Astrocyte (in vitro differentiated cells and primary cell): ENCODE data around the gene RSRP1. TPM values are rescaled to one million over a fixed set of nuclear protein-coding genes. Genes with fewer than 3 reads are reported as not detected.
A peak's percentile ranks its signal among the peaks of the same experiment; 100 is the strongest.

Source experiments
- DNase-seq: peaks from one replicate; pipeline ENCODE4 v3.0.0-alpha.2; 2010; ENCODE audit warnings: low read depth
- FAIRE-seq: peaks from 2 replicates; lab custom pipeline; 2011; peaks lifted over from hg19 to GRCh38; lab: Jason Lieb, UNC
- H2AFZ ChIP-seq: 2 replicates; pipeline ENCODE4 v1.6.0; 2012; ENCODE audit warnings: low read depth, low read length, inconsistent platforms
- H3K27ac ChIP-seq: 2 replicates; pipeline ENCODE4 v1.5.1; 2011; ENCODE audit warnings: low read depth, low read length, inconsistent platforms
- H3K27me3 ChIP-seq: 2 replicates; pipeline ENCODE4 v1.6.0; 2011; ENCODE audit warnings: low read length, inconsistent platforms; ENCODE audit not compliant: insufficient read depth
- H3K36me3 ChIP-seq: 2 replicates; pipeline ENCODE4 v1.5.1; 2011; ENCODE audit warnings: low read length, inconsistent platforms; ENCODE audit not compliant: insufficient read depth
- H3K4me1 ChIP-seq: 2 replicates; pipeline ENCODE4 v1.5.1; 2011; ENCODE audit warnings: low read length, inconsistent platforms; ENCODE audit not compliant: insufficient read depth
- H3K4me2 ChIP-seq: 2 replicates; pipeline ENCODE4 v1.6.0; 2012; ENCODE audit warnings: low read length, inconsistent platforms
- H3K4me3 ChIP-seq: 2 replicates; pipeline ENCODE4 v1.5.1; 2011; ENCODE audit warnings: low read depth, mild to moderate bottlenecking, low read length, inconsistent platforms; ENCODE audit not compliant: insufficient read depth
- H3K79me2 ChIP-seq: 2 replicates; pipeline ENCODE4 v1.6.0; 2012; ENCODE audit warnings: mild to moderate bottlenecking, low read length, inconsistent platforms; ENCODE audit not compliant: insufficient read depth
- H3K9ac ChIP-seq: 2 replicates; pipeline ENCODE4 v1.6.0; 2012; ENCODE audit warnings: mild to moderate bottlenecking, low read length, inconsistent platforms
- H3K9me3 ChIP-seq: 2 replicates; pipeline ENCODE4 v1.5.1; 2012; ENCODE audit warnings: low read depth, mild to moderate bottlenecking, low read length, inconsistent platforms; ENCODE audit not compliant: insufficient read depth
- H4K20me1 ChIP-seq: 2 replicates; pipeline ENCODE4 v1.6.0; 2012; ENCODE audit warnings: low read length, inconsistent platforms; ENCODE audit not compliant: insufficient read depth
- H3K27ac Mint-ChIP-seq: one replicate; pipeline ENCODE4 v1.8.0; 2021; ENCODE audit warnings: mild to moderate bottlenecking, mixed read lengths; ENCODE audit not compliant: unreplicated experiment
- H3K27me3 Mint-ChIP-seq: one replicate; pipeline ENCODE4 v1.8.0; 2021; ENCODE audit warnings: low read depth, mixed read lengths; ENCODE audit not compliant: unreplicated experiment
- H3K36me3 Mint-ChIP-seq: one replicate; pipeline ENCODE4 v1.8.0; 2021; ENCODE audit warnings: low read depth, mixed read lengths; ENCODE audit not compliant: unreplicated experiment
- H3K4me1 Mint-ChIP-seq: one replicate; pipeline ENCODE4 v1.8.0; 2021; ENCODE audit warnings: low read depth, mixed read lengths; ENCODE audit not compliant: unreplicated experiment
- H3K4me3 Mint-ChIP-seq: one replicate; pipeline ENCODE4 v1.8.0; 2021; ENCODE audit warnings: mild to moderate bottlenecking, moderate library complexity, mixed read lengths; ENCODE audit not compliant: unreplicated experiment
- H3K9me3 Mint-ChIP-seq: one replicate; pipeline ENCODE4 v1.8.0; 2021; ENCODE audit warnings: mild to moderate bottlenecking, mixed read lengths; ENCODE audit not compliant: unreplicated experiment
- EZH2 ChIP-seq: IDR thresholded peaks from 2 replicates; pipeline ENCODE4 v1.6.1; 2012; ENCODE audit warnings: mild to moderate bottlenecking, low read length, inconsistent platforms; ENCODE audit not compliant: insufficient read depth
- total RNA-seq: library from RNA; stranded (reverse); gene quantifications from 2 replicates; pipeline ENCODE4 v1.2.1, GENCODE V29; 2021
- TF ChIP-seq, protein P1 (sequence below): IDR thresholded peaks from 2 replicates; pipeline ENCODE4 v1.5.1; 2011; ENCODE audit warnings: low read depth, mild to moderate bottlenecking, inconsistent platforms, low read length, moderate library complexity; ENCODE audit not compliant: insufficient read depth

RSRP1 gene
- total RNA-seq, 1 donor from 2014 or later = 88.3 TPM

DNA sequence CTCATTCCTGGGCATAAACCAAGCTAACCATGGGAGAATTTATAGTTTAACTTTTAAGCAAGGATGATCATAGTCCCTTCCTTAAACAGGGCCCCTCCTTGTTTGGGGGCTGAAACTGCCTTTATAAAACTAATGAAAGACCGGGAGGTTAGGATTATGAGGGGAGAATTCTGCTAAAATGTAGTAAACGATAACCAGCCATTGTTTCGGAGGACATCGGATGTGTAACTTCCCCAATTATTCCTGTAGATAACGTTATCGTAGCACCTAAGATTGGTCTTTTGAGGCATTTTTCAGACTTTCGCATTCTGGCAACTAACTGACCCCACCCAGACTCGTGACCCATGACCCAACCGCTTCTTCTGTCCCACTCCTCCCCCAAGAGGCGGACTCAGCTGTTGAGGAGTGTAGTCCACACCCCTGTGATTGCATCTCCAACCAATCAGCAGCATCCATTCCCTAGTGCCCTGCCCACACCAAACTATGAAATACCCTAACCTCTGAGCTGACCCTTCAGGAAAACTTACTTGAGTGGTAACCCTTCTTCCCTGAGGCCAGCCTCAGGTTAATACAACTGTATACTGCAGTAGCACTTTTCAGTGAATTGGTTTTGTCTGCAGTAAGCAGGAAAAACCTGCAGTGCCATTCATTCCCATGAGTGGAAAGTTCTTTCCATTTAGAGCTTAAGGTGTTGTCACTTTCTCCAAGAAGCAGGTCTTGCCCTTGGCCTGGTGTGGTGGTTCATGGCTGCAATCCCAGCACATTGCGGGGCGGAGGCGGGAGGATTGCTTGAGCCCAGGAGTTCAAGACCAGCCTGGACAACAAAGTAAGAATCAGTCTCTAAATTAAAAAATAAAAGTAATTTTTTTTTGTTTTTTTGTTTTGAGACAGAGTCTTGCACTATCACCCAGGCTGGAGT is 14.1 kb downstream of the RSRP1 start:
- H3K9me3 ChIP-seq = no peaks in the 10 kb centered on the region
- H3K9ac ChIP-seq = peak overlapping the region; percentile 95
- peak overlapping the region; percentile 80 for H2AFZ ChIP-seq
- H4K20me1 ChIP-seq = no peaks in the 10 kb centered on the region
- H3K27ac ChIP-seq = peak overlapping the region; percentile 86
- peaks cover 46% of the 10 kb centered on the region for H3K79me2 ChIP-seq
- H3K27me3 ChIP-seq = no peaks in the 10 kb centered on the region
- no peak overlapping the region for H3K27ac Mint-ChIP-seq
- no peak for TF ChIP-seq EZH2
- TF ChIP-seq, protein P1, sequence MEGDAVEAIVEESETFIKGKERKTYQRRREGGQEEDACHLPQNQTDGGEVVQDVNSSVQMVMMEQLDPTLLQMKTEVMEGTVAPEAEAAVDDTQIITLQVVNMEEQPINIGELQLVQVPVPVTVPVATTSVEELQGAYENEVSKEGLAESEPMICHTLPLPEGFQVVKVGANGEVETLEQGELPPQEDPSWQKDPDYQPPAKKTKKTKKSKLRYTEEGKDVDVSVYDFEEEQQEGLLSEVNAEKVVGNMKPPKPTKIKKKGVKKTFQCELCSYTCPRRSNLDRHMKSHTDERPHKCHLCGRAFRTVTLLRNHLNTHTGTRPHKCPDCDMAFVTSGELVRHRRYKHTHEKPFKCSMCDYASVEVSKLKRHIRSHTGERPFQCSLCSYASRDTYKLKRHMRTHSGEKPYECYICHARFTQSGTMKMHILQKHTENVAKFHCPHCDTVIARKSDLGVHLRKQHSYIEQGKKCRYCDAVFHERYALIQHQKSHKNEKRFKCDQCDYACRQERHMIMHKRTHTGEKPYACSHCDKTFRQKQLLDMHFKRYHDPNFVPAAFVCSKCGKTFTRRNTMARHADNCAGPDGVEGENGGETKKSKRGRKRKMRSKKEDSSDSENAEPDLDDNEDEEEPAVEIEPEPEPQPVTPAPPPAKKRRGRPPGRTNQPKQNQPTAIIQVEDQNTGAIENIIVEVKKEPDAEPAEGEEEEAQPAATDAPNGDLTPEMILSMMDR = no peak
- H3K4me2 ChIP-seq = peak overlapping the region; percentile 90
- H3K4me3 ChIP-seq = peak overlapping the region; percentile 89
- H3K36me3 Mint-ChIP-seq = peaks cover 4% of the 10 kb centered on the region
- H3K4me1 Mint-ChIP-seq = peaks cover 25% of the 10 kb centered on the region
- no peaks in the 10 kb centered on the region for H3K9me3 Mint-ChIP-seq
- FAIRE-seq (no peak), DNase-seq (peak; percentile 71)
- H3K27me3 Mint-ChIP-seq = no peaks in the 10 kb centered on the region
- peaks cover 28% of the 10 kb centered on the region for H3K4me1 ChIP-seq
- H3K4me3 Mint-ChIP-seq = no peak overlapping the region
- H3K36me3 ChIP-seq = peaks cover 17% of the 10 kb centered on the region

DNA sequence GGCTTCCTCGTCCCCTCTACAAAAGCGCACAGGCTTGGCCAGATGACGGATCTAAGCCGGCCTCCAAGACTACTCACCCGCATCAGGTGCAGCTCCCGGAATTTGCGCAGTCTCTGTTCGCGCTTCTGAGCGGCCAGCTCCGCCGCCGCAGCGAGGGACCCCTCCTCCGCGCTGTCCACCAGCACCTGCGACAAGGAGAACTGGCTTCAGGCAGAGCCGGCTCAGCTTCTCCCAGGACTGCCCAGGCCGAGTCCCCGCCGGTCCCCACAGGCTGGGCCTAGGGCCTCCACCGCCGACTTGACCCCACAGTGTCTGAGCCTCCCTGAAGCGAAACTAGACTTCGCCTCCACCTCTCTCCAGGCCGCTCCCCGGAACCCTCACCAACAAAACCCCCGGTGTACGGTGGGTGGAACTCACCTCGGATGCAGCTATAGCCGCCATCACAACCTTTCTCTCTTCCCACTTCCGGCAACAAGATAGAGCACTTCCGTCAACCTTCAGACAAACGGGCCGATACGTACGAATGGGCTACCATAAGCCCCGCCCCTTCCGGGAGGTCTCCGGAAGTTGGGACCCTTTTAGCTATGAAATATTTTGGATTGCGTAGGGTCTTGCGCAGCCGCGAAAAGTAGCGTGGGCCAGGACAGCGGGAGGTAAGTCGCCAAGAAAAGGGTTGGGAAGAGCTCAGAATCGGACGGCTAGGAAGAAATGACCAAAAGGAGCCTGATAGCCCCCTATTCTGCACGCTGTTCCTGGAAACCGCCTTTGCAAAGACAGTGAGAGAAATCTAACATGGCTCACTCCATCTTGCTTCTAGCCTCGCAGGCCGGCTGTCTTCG is 15.0 kb downstream of the RSRP1 start, which contains the start of gene SYF2:
Gene SYF2, minus strand, starts transcription at position 476 of the 839 bp plus-strand sequence. Its CDS starts 35 bp downstream, at position 441.
- Mint-ChIP-seq H3K27me3 (no peaks in the 10 kb centered on the region), H3K36me3 (peaks cover 7% of the 10 kb centered on the region)
- H3K79me2 ChIP-seq = peaks cover 46% of the 10 kb centered on the region

More for the DNA sequence above, 15.0 kb downstream of the RSRP1 start, which contains the start of gene SYF2:
- DNase-seq = peak; percentile 89
- Histone ChIP-seq H3K9ac (peak within 1 kb of the TSS; percentile 95), H3K27me3 (no peaks in the 10 kb centered on the region), H3K36me3 (peaks cover 24% of the 10 kb centered on the region), H3K4me2 (peak within 1 kb of the TSS; percentile 90), H3K4me1 (peaks cover 27% of the 10 kb centered on the region), H4K20me1 (no peaks in the 10 kb centered on the region), H3K9me3 (no peaks in the 10 kb centered on the region), H3K4me3 (peak within 1 kb of the TSS; percentile 89), H2AFZ (peak within 1 kb of the TSS; percentile 80), H3K27ac (peak within 1 kb of the TSS; percentile 86)
- Mint-ChIP-seq H3K27ac (no peak within 1 kb of the TSS), H3K9me3 (no peaks in the 10 kb centered on the region), H3K4me1 (peaks cover 18% of the 10 kb centered on the region), H3K4me3 (no peak within 1 kb of the TSS)
- FAIRE-seq = no peak
- TF ChIP-seq, protein P1 = no peak
- TF ChIP-seq EZH2 = no peak
